ENCODE results near the gene RGL3. TPM values are rescaled to one million over a fixed set of nuclear protein-coding genes. Genes with fewer than 3 reads are reported as not detected.

RGL3 gene
- total RNA-seq, 1 donor from 2014 or later: 63.2 TPM

DNA sequence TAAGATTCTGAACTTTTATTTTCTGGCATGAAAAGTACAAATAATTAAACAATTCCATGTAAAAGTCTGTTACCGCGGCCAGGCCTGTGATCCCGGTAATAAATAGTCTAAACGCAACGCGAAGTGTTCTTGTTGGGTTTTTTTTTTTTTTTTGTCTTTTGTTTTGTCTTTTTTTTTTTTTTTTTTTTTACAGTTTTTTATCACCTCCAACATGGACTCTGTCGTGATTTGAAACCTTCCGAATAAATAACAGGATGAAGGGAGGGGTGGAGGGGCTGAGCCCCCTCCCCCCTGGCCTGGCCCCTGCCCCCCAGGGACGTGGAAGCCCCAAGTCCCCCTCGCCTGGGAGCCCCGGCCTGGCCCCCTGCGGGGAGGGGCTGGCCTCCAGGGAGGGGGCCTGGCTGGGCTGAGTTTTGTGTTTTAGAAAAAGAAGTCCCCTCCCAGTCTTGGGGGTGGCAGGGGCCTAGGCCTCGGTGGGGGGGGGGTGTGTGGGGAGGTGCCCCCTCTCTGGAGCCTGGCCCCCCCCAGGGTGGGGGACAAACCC is 32.3 kb upstream of the RGL3 start:
- DNase-seq (ENCODE audit: low spot score in 2 of 2): no peak
- Histone ChIP-seq H3K9me3 (no peaks in the 10 kb centered on the region), H3K4me1 (no peaks in the 10 kb centered on the region), H3K27ac (no peak overlapping the region), H3K36me3 (peaks cover 29 to 31% of the 10 kb centered on the region in 2 donors), H3K27me3 (no peaks in the 10 kb centered on the region), H3K4me3 (no peak overlapping the region)
- TF ChIP-seq, protein P1, sequence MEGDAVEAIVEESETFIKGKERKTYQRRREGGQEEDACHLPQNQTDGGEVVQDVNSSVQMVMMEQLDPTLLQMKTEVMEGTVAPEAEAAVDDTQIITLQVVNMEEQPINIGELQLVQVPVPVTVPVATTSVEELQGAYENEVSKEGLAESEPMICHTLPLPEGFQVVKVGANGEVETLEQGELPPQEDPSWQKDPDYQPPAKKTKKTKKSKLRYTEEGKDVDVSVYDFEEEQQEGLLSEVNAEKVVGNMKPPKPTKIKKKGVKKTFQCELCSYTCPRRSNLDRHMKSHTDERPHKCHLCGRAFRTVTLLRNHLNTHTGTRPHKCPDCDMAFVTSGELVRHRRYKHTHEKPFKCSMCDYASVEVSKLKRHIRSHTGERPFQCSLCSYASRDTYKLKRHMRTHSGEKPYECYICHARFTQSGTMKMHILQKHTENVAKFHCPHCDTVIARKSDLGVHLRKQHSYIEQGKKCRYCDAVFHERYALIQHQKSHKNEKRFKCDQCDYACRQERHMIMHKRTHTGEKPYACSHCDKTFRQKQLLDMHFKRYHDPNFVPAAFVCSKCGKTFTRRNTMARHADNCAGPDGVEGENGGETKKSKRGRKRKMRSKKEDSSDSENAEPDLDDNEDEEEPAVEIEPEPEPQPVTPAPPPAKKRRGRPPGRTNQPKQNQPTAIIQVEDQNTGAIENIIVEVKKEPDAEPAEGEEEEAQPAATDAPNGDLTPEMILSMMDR (IDR thresholded peaks at IDR 0.05): no peak
- intact Hi-C loops (cut with DNase I): no loop called here

DNA sequence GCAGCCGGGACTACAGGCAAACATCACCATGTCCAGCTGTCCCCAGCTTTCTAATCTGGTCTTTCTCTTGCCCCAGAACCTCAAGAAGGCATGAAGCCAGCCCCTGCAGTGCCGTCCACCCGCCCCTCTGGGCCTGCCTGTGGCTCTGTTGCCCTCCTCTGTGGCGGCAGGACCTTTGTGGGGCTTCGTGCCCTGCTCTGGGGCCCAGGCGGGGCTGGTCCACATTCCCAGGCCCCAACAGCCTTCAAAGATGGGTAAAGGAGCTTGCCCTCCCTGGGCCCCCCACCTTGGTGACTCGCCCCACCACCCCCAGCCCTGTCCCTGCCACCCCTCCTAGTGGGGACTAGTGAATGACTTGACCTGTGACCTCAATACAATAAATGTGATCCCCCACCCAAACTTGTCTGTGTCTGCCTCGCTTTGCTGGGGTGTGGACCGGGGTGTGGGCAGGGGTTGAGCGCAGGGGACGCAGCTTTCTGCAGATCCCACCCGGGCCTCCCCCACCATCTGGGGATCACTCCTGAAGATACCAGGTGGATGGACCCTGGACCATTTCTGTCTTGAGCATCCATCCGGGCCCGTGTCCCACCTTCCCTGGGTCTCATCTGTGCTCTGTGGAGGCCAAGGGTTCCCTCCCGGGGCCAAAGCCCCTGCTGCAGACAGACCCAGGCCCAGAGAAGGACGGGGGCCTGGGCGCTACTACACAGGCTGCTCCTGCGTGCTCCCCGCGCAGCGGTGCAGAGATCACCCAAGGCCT is 31.6 kb upstream of the RGL3 start:
- TF ChIP-seq, protein P1 (IDR thresholded peaks at IDR 0.05): no peak
- Histone ChIP-seq H3K4me3 (no peak overlapping the region), H3K27ac (no peak overlapping the region), H3K27me3 (no peaks in the 10 kb centered on the region), H3K36me3 (peaks cover 36 to 37% of the 10 kb centered on the region in 2 donors), H3K9me3 (no peaks in the 10 kb centered on the region), H3K4me1 (no peaks in the 10 kb centered on the region)
- DNase-seq (ENCODE audit: low spot score in 2 of 2): no peak
- intact Hi-C loops (cut with DNase I): no loop called here

DNA sequence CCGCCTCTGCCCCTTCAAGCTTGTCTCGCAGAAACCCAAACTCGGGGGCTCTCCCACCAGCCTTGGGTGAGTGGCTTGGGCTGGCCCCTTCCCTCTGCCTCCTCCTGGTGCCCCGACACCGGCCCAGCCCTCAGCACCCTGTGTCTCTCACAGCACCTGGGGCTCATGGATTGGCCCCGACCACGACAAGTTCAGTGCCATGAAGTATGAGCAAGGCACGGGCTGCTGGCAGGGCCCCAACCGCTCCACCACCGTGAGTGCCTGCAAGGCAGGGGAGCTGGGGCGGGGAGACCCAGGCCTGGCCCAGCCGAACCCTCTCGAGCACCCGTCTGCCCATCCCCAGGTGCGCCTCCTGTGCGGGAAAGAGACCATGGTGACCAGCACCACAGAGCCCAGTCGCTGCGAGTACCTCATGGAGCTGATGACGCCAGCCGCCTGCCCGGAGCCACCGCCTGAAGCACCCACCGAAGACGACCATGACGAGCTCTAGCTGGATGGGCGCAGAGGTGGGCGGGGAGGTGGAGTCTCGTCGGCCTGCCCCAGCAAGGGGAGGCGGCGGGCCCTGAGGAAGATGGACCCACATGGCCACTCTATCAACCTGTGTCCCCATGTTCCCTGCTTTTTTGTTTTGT is 29.9 kb upstream of the RGL3 start:
- TF ChIP-seq, protein P1 (IDR thresholded peaks at IDR 0.05): no peak
- no peak for DNase-seq (ENCODE audit: low spot score in 2 of 2)
- no peaks in the 10 kb centered on the region for H3K27me3 ChIP-seq
- no peak overlapping the region for H3K27ac ChIP-seq
- no peaks in the 10 kb centered on the region for H3K9me3 ChIP-seq
- H3K36me3 ChIP-seq: peaks cover 49 to 54% of the 10 kb centered on the region in 2 donors
- intact Hi-C loops (cut with DNase I): no loop called here
- no peaks in the 10 kb centered on the region for H3K4me1 ChIP-seq
- no peak overlapping the region for H3K4me3 ChIP-seq

DNA sequence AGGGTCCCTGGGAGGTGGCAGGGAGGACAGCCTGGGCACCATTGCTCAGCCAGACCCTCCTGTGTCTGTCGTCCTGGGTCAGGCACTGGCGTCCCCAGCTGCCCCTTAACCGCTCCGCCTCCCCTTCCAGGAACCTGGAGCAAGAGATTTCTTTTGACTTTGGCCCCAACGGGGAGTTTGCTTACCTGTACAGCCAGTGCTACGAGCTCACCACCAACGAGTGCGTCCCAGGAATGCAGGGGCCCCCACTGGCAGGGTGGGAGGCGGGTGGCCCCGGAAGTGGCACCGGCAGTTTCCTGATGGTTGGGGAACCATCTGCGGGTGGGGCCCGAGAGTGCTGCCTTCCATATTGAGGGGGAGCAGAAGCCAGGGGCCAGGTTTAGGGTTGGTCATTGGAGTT is 29.3 kb upstream of the RGL3 start:
- Histone ChIP-seq H3K9me3 (no peaks in the 10 kb centered on the region), H3K27ac (no peak overlapping the region), H3K4me1 (no peaks in the 10 kb centered on the region), H3K27me3 (no peaks in the 10 kb centered on the region), H3K4me3 (no peak overlapping the region), H3K36me3 (peaks cover 49 to 60% of the 10 kb centered on the region in 2 donors)
- TF ChIP-seq, protein P1 (IDR thresholded peaks at IDR 0.05): no peak
- intact Hi-C loops (cut with DNase I): no loop called here
- no peak for DNase-seq (ENCODE audit: low spot score in 2 of 2)

DNA sequence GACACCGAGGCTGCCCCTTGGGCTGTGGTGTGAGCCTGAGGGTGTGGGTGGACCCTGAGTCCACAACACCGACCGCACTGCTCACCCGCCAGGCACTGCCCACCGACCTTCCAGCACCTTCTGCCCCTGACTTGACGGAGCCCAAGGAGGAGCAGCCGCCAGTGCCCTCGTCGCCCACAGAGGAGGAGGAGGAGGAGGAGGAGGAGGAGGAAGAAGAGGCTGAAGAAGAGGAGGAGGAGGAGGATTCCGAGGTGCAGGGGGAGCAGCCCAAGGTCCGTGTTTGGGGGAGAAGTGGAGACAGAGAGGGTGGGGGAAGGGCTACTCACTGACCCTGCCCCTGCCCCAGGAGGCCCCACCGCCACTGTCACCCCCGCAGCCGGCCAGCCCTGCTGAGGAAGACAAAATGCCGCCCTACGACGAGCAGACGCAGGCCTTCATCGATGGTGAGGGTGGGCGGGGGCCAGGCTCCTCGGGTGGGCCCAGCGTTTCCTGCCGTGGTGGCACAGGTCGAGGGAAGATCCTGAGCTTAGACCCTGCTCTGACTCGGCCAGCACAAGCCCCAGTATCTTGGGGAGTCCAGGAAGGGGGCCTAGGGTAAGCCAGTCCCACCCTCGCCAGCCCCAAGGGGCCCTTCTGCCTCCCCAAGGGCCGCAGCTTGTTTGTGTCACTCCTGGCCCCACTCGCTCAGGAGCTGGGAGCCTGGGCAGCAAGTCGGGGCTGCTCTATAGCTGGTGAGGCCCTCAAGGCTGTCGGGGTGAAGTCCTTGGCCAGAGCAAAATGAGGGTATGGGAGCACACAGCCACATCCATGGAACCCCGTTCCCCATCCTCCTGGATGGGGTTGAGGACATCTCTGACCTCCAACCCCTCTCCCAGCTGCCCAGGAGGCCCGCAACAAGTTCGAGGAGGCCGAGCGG is 28.5 kb upstream of the RGL3 start:
- DNase-seq (ENCODE audit: low spot score in 2 of 2): no peak
- Histone ChIP-seq H3K9me3 (no peaks in the 10 kb centered on the region), H3K4me3 (no peak overlapping the region), H3K36me3 (peaks cover 52 to 68% of the 10 kb centered on the region in 2 donors), H3K4me1 (no peaks in the 10 kb centered on the region), H3K27ac (no peak overlapping the region), H3K27me3 (no peaks in the 10 kb centered on the region)
- intact Hi-C loops (cut with DNase I): no loop called here
- TF ChIP-seq, protein P1 (IDR thresholded peaks at IDR 0.05): no peak

All from ascending aorta (tissue), 2 donors.